Natural killer cell treated with Interleukin-12 subunit alpha and Interleukin-12 subunit beta and Interleukin-15 and Interleukin-18, amount 100 ng/mL, for 72 hours (primary cell): ENCODE data around the gene MGST3. TPM values are rescaled to one million over a fixed set of nuclear protein-coding genes. Genes with fewer than 3 reads are reported as not detected.
"Not testable (repeated sequence)": the region's sequence is repeated elsewhere in the genome, so short reads cannot be mapped to it uniquely, and the experiment has no call there.

Experiments used
- ATAC-seq, 2 donors: fragments of 150-1000 bp; cut with Tn5 transposase in 1 of 2; sonication (Bioruptor Pico), chemical (Tn5 transposase) in 1 of 2; 2 replicates each; pipeline ENCODE4 v1.10.0; 2021
- DNase-seq: peaks from one replicate; pipeline ENCODE4 v3.0.0; 2022; ENCODE audit warnings: low spot score
- H3K27ac Mint-ChIP-seq, 2 donors: 1 replicate in 1 of 2; 2 replicates in 1 of 2; pipeline ENCODE4 v1.8.0; 2022; ENCODE audit warnings: mixed read lengths in 2 of 2, mild to moderate bottlenecking in 1 of 2, moderate library complexity in 1 of 2
- H3K27me3 Mint-ChIP-seq, 2 donors: 1 replicate in 1 of 2; 2 replicates in 1 of 2; pipeline ENCODE4 v1.8.0; 2022; ENCODE audit warnings: mixed read lengths in 2 of 2
- H3K36me3 Mint-ChIP-seq: one replicate; pipeline ENCODE4 v1.8.0; 2022; ENCODE audit warnings: mixed read lengths
- H3K4me1 Mint-ChIP-seq, 2 donors: 1 replicate in 1 of 2; 2 replicates in 1 of 2; pipeline ENCODE4 v1.8.0; 2022; ENCODE audit warnings: low read depth in 2 of 2, mixed read lengths in 2 of 2, mild to moderate bottlenecking in 1 of 2
- H3K4me3 Mint-ChIP-seq: one replicate; pipeline ENCODE4 v1.8.0; 2022; ENCODE audit warnings: mixed read lengths
- H3K9me3 Mint-ChIP-seq: 2 replicates; pipeline ENCODE4 v1.8.0; 2022; ENCODE audit warnings: mixed read lengths
- total RNA-seq, 2 donors: library from RNA; stranded (reverse); gene quantifications; one replicate each; pipeline ENCODE4 v1.2.3, GENCODE V29; 2022

The MGST3 gene
- total RNA-seq, 2 donors from 2014 or later: 19.5 to 29.5 TPM

- H3K9me3 Mint-ChIP-seq, H3K27me3 Mint-ChIP-seq, H3K4me3 Mint-ChIP-seq, DNase-seq, ATAC-seq: not testable (repeated sequence)
- Mint-ChIP-seq H3K27ac (peak overlapping the region in 1 of 2 donors; percentile 55), H3K36me3 (peaks cover 47% of the 10 kb centered on the region), H3K4me1 (peaks cover 22 to 29% of the 10 kb centered on the region in 2 donors)
Measured at GRCh38 chr1:165680773-165681172, 49.7 kb downstream of the MGST3 start.

- Mint-ChIP-seq H3K36me3 (peaks cover 49% of the 10 kb centered on the region), H3K4me1 (peaks cover 33 to 41% of the 10 kb centered on the region in 2 donors), H3K4me3 (no peak overlapping the region), H3K27me3 (no peaks in the 10 kb centered on the region), H3K27ac (peak overlapping the region in 1 of 2 donors; percentile 43), H3K9me3 (no peaks in the 10 kb centered on the region)
- DNase-seq (no peak), ATAC-seq (no peak)
Measured at GRCh38 chr1:165683848-165684485, 52.9 kb downstream of the MGST3 start.

- ATAC-seq: no peak
- no peaks in the 10 kb centered on the region for H3K27me3 Mint-ChIP-seq
- H3K9me3 Mint-ChIP-seq: no peaks in the 10 kb centered on the region
- peak overlapping the region; percentile 62 to 72 for H3K27ac Mint-ChIP-seq
- H3K36me3 Mint-ChIP-seq: peaks cover 32% of the 10 kb centered on the region
- peak overlapping the region; percentile 44 for H3K4me3 Mint-ChIP-seq
- DNase-seq: no peak
- H3K4me1 Mint-ChIP-seq: peaks cover 38 to 48% of the 10 kb centered on the region in 2 donors
Measured at GRCh38 chr1:165686121-165686970, 55.3 kb downstream of the MGST3 start.

- no peaks in the 10 kb centered on the region for H3K27me3 Mint-ChIP-seq
- DNase-seq (no peak), ATAC-seq (no peak)
- H3K27ac Mint-ChIP-seq: peak overlapping the region; percentile 62 to 72
- no peaks in the 10 kb centered on the region for H3K9me3 Mint-ChIP-seq
- H3K4me1 Mint-ChIP-seq: peaks cover 45 to 54% of the 10 kb centered on the region in 2 donors
- H3K36me3 Mint-ChIP-seq: peaks cover 29% of the 10 kb centered on the region
- H3K4me3 Mint-ChIP-seq: peak overlapping the region; percentile 44
Measured at GRCh38 chr1:165686971-165687433, 56.0 kb downstream of the MGST3 start.

DNA sequence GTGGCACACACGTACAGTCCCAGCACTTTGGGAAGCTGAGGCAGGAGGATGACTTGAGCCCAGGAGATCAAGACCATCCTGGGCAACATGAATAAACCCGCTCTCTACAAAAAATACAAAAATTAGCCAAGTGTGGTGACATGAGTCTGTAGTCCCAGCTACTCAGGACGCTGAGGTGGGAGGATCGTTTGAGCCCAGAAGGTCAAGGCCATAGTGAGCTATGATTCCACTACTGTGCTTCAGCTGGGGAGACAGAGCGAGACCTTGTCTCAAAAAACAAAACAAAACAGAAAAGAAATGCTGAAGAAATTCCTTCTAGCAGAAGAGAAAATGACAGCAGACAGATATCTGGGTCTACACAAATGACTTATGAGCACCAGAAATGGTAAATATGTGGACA is 57.0 kb downstream of the MGST3 start:
- DNase-seq: no peak
- peaks cover 49 to 57% of the 10 kb centered on the region in 2 donors for H3K4me1 Mint-ChIP-seq
- H3K4me3 Mint-ChIP-seq: no peak overlapping the region
- H3K9me3 Mint-ChIP-seq: no peaks in the 10 kb centered on the region
- ATAC-seq: no peak
- no peaks in the 10 kb centered on the region for H3K27me3 Mint-ChIP-seq
- peaks cover 26% of the 10 kb centered on the region for H3K36me3 Mint-ChIP-seq
- H3K27ac Mint-ChIP-seq: no peak overlapping the region

DNA sequence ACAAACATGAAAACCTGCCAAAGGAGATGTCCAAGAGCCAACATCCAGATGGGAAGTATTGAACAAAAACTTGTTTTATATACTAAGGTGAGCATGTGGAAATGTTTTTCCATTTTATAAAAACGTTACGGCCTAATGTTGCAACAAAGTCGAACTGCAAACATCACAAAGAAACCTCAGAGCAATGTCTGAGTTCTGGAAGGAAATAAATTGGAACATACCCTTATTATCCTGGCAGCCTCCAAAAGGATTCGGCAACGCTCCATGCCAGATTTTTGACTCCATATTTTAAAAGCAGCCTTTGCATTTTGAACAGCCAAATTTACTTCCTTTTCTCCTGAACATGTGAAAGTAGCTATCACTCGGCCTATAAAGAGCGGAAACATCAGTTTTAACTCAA is 64.0 kb downstream of the MGST3 start:
- Mint-ChIP-seq H3K27me3 (no peaks in the 10 kb centered on the region), H3K4me3 (no peak overlapping the region), H3K9me3 (no peaks in the 10 kb centered on the region), H3K36me3 (peaks cover 8% of the 10 kb centered on the region), H3K4me1 (peaks cover 31 to 41% of the 10 kb centered on the region in 2 donors), H3K27ac (no peak overlapping the region)
- no peak for ATAC-seq
- DNase-seq: no peak

DNA sequence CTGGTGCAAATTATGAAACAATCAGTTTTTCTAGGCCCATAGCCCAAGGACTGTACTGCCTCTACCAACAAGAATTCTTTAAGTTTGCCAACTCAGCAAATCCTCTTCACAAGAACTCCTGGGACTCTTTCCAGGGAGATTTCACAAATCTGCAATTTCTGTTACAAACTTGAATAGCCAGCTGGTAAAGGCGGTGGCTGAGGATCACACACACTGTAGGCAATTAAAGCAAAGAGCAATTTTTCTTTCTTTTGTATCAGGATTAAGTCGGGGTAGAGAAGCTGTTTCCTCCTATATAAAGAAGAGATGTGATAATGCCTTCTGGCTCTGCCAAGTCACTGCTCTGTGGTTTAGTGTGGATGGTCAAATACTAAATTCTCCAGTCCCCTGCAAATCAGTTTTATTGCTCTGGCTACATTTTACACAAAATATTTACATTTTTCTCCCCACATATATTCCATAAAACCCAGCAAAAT is 65.6 kb downstream of the MGST3 start:
- H3K36me3 Mint-ChIP-seq: peaks cover 8% of the 10 kb centered on the region
- no peaks in the 10 kb centered on the region for H3K9me3 Mint-ChIP-seq
- no peaks in the 10 kb centered on the region for H3K27me3 Mint-ChIP-seq
- H3K4me1 Mint-ChIP-seq: peaks cover 23 to 28% of the 10 kb centered on the region in 2 donors
- peak overlapping the region; percentile 96 to 99 for H3K27ac Mint-ChIP-seq
- peak overlapping the region; percentile 91 for H3K4me3 Mint-ChIP-seq
- no peak for DNase-seq
- no peak for ATAC-seq

DNA sequence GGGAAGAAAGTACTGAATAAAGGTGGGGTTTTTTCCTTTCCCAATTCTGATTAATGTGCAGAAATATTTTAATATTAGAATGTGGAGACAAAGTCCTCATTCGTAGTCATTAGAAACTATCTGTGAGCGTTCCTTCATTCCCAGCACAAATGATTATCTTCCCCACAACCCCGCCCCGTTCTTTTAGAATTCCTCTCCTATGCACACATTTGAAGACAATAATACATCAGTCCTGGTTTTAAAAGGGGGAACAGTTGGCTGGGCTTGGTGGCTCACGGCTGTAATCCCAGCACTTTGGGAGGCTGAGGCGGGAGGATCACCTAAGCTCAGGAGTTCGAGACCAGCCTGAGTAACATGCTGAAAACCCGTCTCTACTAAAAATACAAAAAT is 66.5 kb downstream of the MGST3 start:
- DNase-seq: no peak
- no peaks in the 10 kb centered on the region for H3K9me3 Mint-ChIP-seq
- H3K27me3 Mint-ChIP-seq: no peaks in the 10 kb centered on the region
- peak overlapping the region; percentile 96 to 99 for H3K27ac Mint-ChIP-seq
- ATAC-seq: no peak
- H3K36me3 Mint-ChIP-seq: peaks cover 4% of the 10 kb centered on the region
- H3K4me1 Mint-ChIP-seq: peaks cover 15 to 23% of the 10 kb centered on the region in 2 donors
- H3K4me3 Mint-ChIP-seq: peak overlapping the region; percentile 91

GRCh38 chr1:165697881-165698760 is 67.1 kb downstream of the MGST3 start, which contains the start of gene ALDH9A1:
ALDH9A1 (minus strand) TSS chr1:165698562; CDS start chr1:165698558, 4 bp downstream.
- Mint-ChIP-seq H3K27ac (peak within 1 kb of the TSS; percentile 96 to 99), H3K4me3 (peak within 1 kb of the TSS; percentile 91), H3K36me3 (peaks cover 4% of the 10 kb centered on the region), H3K9me3 (no peaks in the 10 kb centered on the region), H3K27me3 (no peaks in the 10 kb centered on the region), H3K4me1 (peaks cover 15 to 23% of the 10 kb centered on the region in 2 donors)
- peak; percentile 97 for ATAC-seq
- peak; percentile 93 for DNase-seq

DNA sequence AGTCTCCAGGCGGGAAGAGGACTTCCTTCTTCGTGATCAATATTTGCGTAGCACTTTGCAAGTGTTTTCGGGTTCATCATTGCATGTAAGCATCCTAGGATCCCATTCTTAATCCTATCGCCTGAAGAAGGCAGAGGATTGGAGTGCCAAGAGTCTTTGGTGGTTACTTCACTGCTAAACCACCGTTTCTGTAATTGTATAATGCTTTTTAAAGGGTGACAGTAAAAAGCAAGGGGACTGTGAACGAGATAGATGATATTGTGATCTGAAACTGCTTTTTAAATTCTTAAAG is 67.7 kb downstream of the MGST3 start:
- Mint-ChIP-seq H3K27me3 (no peaks in the 10 kb centered on the region), H3K9me3 (no peaks in the 10 kb centered on the region), H3K27ac (peak overlapping the region; percentile 96 to 99), H3K4me1 (peaks cover 15 to 23% of the 10 kb centered on the region in 2 donors), H3K36me3 (no peaks in the 10 kb centered on the region), H3K4me3 (peak overlapping the region; percentile 91)
- no peak for ATAC-seq
- DNase-seq: no peak

GRCh38 chr1:165699577-165699976 is 68.5 kb downstream of the MGST3 start:
- ATAC-seq: no peak
- H3K27me3 Mint-ChIP-seq: no peaks in the 10 kb centered on the region
- H3K27ac Mint-ChIP-seq: peak overlapping the region in 1 of 2 donors; percentile 99
- no peaks in the 10 kb centered on the region for H3K9me3 Mint-ChIP-seq
- H3K36me3 Mint-ChIP-seq: no peaks in the 10 kb centered on the region
- no peak overlapping the region for H3K4me3 Mint-ChIP-seq
- H3K4me1 Mint-ChIP-seq: peaks cover 15 to 23% of the 10 kb centered on the region in 2 donors
- no peak for DNase-seq

GRCh38 chr1:165701922-165702321 is 70.9 kb downstream of the MGST3 start:
- not testable (repeated sequence) for H3K36me3 Mint-ChIP-seq, DNase-seq, H3K4me3 Mint-ChIP-seq, H3K9me3 Mint-ChIP-seq, H3K27ac Mint-ChIP-seq, ATAC-seq
- Mint-ChIP-seq H3K27me3 (peaks cover 10 to 11% of the 10 kb centered on the region in 2 donors), H3K4me1 (peaks cover 8 to 10% of the 10 kb centered on the region in 2 donors)

DNA sequence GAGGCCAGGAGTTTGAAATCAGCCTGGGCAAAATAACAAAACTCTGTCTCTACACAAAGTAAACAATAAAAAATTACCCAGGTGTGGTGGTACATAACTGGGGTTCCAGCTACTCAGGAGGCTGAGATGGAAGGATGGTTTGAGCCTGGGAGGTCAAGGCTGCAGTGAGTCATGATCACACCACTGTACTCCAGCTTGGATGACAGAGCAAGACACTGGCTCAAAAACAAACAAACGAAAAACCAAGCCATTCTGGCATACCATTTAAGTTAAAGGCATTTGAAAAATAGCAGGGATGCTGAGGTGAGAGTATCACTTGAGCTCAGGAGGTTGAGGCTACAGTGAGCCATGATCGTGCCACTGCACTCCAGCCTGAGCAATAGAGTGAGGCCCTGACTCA is 72.6 kb downstream of the MGST3 start:
- H3K27ac Mint-ChIP-seq: no peak overlapping the region
- no peak for ATAC-seq
- H3K9me3 Mint-ChIP-seq: no peaks in the 10 kb centered on the region
- peaks cover 3% of the 10 kb centered on the region in 2 donors for H3K4me1 Mint-ChIP-seq
- no peak for DNase-seq
- peaks cover 15 to 23% of the 10 kb centered on the region in 2 donors for H3K27me3 Mint-ChIP-seq
- no peaks in the 10 kb centered on the region for H3K36me3 Mint-ChIP-seq
- H3K4me3 Mint-ChIP-seq: no peak overlapping the region
